GM21723 (cell line): Measurements from ENCODE around the gene PTPRG.
"Not testable (repeated sequence)": the region's sequence is repeated elsewhere in the genome, so short reads cannot be mapped to it uniquely, and the experiment has no call there.

ENCODE experiments used
- ATAC-seq: cut with Tn5 transposase; IDR thresholded peaks from one replicate; pipeline ENCODE4 v1.9.1; 2021; ENCODE audit warnings: mild to moderate bottlenecking, moderate library complexity; ENCODE audit not compliant: unreplicated experiment

Gene PTPRG

DNA sequence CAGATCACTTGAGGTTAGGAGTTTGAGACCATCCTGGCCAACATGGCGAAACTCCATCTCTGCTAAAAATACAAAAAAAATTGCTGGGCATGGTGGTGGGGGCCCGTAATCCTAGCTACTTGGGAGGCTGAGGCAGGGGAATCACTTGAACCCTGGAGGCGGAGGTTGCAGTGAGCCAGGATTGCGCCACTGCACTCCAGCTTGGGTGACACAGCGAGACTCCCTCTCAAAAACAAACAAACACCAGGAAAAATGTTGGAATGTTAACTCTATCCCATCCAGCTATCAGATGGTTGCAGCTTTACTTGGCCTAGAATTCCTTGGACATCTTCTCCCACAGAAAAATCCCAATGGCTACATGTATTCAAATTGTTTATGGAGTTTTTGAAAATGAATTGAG, 254.9 kb downstream of the PTPRG start:
- not testable (repeated sequence) for ATAC-seq

DNA sequence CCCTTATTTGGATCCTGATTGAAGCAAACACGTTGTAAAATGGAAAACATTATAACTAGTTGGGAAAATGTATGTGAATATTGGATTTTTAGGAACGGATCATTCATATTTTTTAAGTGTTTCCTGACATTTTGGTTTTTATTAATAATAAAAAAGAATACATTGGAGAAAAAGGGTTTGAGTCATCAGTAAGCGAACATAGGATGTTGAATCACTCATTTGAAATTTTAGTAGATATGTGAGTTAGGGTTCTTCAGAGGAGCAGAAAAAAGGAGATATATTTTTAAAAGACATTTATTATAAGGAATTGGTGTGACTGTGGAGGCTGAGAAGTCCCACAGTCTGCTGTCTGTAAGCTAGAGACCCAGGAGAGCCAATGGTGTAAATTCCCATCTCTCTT, 258.5 kb downstream of the PTPRG start:
- no peak for ATAC-seq

DNA sequence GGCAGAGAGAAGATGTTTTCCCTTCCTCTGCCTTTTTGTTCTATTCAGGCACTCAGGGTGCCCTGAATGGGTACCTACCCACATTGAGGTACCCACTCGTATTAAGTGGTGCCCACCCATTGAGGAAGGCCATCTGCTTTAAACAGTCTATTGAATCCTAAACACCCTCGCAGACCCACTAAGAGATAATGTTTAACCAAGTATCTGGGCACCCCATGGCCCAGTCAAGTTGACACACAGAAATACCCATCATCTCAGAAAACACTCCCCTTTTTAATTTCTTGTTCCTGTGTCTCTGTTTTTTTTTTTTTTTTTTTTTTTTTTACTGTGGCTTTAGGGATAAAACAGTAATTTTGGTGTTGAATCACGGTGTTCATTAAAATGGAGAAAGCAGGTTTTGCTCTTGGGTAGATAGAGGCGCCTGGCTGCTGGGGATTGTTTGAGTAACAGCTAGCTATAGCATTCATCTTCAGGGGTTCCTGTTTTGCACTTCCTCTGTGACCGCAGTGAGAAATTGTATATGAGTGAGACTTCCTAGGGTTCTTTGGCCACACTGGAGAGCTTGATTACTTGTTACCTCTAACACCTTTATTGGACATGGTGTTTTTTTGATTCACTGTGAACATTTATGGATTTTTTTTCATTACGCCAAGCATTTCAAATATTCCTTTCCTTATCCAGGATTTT, 259.1 kb downstream of the PTPRG start:
- no peak for ATAC-seq

DNA sequence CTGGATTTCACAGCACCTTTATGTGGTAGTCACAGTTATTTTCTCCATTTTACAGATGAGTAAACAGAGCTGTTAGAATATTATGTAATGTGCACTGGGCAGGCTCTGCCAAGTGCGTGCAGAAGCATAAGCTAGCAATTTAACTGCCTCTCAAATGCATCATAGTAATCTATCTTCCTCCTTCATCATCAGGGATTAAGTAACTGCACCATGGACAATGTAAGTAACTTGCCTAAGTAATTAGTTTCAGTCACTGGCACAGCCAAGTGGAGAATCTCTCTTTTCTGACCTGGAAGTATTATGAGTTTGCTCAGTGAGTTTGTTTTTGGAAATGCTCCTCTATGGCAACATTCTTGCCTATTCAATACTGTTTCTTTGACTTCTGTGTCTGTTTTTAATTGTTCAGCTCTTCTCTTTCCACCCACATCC, 260.5 kb downstream of the PTPRG start:
- ATAC-seq, result no peak

DNA sequence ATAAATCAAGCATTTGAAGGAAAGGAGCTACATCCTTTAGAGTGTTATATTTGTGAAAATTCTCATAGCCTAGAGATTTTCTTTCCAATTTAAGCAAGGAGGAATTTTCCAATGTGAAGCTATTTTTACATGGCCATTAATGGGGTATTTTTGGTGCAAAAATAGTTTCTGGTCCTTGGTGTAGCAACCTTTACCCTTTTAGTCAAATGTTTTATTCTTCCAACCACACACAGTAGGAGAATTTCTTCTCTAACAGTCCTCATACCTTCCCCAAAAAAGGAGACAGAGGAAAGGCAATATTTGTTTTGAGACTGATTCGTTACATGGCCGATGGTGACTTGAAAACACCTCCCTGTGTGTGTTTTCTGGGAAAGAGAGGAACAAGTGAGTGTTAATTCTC, 261.2 kb downstream of the PTPRG start:
- ATAC-seq, result no peak

DNA sequence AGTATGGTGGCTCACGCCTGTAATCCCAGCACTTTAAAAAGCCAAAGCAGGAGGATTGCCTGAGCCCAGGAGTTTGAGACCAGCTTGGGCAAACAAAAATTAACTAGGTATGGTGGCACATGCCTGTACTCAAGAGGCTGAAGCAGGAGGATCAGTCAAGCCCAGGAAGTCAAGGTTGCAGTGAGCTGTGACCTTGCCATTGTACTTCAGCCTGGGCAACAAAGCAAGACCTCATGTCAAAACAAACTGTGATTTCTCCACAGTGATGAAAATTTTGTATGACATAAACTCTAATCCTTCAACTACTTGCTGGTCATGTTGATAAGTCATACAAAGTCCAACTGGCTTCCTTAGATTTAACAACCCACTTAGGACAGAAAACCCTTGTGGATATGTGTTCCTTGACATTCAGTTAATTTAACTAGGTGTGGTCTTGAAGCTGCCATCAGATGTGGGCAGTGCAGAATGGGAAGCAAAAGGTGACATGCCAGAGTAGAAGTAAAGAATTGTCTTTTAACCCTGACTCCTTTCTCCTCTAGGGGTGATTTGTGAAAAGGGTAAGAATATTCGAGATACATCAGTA, 263.3 kb downstream of the PTPRG start:
- no peak for ATAC-seq

DNA sequence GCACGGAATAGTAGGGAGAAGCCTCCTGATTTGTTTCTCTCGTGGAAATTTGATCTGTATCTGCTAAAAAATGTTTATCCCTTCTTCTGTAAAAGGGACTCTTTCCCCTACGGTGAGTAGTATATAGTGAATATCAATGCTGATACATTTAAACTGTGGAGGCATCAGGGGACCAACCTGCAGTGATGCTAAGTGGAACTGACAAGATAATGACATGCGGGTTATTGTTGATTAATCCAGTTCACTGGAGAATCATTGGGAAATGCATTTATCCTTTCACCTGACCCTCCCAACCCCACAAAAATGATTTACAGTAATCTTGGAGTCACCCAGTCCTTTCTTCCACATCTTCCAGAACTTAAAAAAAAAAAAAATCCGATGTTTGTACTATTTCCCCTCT, 264.8 kb downstream of the PTPRG start:
- ATAC-seq, result no peak

DNA sequence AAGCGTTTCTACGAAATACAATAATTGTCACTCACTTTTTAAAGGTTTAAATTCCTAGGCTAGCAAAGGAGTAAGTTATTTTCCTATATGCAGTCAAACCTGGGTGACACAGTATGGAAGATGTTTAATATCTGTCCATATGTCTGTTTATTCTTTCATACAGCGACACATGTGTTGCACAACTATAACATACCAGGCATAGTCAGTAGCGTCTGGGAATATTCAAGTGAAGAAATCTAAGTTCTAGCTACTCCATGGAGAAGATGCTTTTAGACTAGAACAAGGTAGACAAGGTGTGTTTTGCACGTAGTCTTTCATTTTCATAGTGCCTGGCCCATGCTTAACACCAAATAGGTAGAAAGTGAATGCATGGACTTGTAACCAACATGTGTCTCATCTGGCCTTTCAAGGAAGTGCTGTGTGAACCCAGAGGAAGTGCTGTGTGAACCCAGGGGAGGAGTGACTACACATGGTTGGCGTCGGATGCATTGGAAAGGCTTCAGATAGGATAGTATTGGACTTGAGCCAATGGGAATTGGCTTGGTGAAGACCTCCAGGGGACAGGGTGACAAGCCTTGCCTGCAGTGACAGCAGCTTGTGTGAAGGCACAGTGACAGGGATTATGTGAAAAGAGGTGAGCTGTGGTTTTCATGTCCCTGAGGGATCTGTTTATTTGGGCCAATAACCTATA, 267.0 kb downstream of the PTPRG start:
- no peak for ATAC-seq

DNA sequence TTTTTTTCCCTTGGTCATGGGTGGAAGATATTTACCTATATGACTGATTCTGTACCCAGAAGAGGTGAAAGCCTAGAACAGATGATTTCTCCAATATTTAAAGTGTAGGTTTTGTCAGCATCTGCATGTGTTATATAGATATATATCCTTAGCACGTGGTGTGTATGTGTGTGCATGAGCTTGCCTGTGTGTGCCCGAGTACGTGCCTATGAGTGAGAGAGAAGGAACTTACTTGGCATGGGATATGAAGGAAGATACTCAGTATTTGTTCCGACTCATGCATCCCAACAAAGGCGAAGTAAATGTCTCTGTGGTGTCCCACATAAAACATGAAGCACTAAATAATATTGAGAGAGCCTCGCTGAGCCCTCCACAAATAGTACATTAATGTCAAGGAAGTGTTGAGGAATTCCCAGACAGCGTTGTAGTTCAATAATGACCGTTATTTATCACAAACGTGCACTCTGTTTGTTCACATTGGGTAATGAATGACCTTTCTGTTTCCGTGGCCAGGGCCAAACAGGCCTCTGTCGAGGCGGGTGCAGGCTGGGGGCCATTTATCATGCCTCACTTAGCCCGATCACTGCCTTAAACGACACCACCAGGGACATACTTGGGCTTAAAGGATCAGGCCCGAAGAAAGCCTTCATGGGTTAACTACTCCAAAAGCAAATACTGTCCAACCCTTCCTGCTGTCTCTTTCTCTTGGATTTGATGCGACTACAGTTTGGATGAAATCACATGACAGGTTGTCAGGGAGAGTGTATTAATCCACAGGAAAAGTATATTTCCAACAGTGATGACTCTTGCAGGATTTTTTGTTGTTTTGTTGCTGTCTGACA, 267.7 kb downstream of the PTPRG start:
- no peak for ATAC-seq

DNA sequence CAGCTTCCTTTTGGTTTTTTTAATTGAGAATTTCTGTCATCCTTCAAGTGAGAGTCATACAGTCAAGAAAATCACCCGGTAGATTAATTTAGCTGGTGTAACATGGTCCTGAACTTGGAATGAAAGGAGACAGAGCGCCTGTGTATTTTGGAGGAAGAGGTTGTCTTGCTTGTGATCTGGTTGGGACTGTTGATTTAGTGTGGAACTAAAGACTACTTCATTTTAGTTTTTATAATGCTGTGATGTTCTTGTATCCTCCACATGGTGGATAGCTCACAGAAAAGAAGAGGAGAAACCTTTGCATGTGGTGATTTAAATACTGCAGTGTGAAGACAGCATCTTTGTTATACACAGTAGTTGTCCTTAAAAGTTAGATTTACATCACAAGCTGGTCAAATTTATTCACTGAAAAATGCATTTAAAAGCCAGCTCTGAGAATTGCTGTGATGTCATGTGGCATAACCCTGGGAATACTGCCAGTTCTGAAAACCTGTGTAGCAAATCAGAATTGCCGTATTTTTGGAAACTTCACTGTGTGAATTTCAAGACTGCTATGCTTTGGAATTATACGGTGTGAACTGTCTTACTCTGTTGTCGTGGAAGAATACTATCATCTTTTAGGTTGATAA, 268.5 kb downstream of the PTPRG start:
- no peak for ATAC-seq

DNA sequence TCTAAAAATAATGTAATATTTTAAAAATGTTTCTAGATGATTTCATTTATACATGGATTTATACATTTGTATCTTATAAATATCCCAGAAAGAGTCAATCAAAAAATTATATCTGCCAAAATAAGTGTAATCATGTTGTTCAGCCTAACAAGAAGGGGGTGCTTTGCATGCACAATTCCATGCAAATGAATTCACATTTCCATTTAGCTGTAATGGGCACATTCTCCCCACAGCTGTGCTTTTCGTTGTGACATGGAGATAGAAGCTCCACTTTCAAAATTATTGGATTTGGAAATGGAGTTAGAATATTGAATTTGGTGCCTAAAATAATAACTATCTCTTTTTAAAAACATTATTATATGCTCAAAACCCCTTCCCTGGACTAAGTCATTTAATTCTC, 270.6 kb downstream of the PTPRG start:
- no peak for ATAC-seq

DNA sequence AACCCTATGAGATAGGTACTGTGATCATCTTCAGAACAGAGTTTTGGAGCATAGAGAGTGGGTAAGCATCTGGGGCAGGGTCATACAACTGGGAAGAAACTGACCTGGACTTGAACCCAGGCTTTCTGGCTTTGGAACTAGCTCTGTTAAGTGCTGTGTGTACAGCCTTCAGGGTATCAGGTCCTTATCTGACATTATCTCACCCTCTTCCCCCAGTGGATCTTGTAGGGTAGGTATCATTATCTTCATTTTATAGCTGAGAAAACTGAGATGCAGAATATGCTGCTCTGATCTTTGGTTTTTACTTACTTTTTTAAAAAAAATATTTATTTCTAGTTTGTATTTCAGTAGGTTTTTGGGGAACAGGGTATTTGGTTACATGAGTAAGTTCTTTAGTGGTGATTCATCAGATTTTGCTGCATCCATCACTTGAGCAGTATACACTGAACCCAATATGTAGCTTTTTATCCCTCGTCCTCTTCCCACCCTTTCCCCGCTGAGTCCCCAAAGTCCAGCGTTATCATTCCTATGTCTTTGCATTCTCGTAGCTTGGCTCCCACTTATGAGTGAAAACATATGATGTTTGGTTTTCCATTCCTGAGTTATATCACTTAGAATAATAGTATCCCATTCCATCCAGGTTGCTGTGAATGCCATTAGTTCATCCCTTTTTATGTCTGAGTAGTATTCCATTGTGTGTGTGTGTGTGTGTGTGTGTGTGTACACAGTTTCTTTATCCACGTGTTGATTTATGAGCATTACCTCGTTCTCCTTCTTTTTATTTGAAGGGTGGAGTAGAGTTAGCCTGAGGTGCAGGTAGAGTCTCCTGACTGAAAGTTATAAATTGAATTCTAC, 271.2 kb downstream of the PTPRG start:
- no peak for ATAC-seq

DNA sequence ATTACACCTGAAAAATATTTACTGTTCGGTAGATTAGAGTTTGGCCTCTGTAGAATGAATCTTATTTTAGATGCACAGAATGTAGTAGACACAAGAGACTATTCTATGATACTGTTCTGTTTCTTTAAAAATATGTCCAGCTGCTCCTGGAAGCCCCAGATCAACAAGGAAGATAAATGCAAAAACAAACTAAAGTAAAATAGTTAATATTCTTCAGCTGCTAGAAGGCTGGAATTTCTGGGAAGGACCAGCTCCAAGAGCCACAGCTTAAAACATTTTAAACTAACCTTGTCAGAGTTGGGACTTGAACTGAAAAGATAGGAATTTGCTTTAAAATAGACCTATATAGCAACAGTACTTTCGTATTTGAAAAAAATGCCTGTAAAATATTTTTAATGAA, 277.9 kb downstream of the PTPRG start:
- no peak for ATAC-seq

DNA sequence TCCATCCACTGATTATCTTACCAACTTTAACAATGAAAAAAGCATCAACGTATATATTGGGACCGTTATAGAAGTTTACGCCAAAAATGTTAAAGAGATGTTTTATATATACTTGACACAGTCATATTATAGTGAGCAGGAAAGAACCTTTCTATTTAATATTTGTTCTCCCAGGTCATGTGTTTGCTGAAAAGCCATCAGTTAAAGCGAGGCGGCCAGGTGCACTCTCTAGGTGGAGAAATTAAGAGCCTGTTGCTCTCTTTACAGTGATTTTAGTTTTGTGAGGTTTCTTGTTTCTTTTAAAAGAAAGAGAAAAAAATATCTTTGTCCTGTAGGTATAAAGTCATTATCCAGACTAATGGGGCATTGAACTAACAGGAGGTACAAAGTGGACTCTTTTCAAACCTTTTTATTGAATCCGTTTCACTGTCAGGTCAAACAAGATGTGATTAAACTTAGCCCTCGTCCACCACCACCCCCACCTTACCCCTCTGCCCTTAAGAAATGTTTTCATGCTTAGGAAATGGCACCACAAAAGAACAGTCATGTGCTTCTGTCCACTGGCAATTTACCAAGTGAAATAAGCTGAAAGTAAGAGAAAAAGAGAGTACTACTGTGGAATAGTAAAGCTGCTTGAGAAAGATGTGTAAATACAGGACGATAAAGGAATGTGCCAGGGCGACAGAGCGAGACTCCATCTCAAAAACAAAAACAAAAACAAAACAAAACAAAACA, 279.9 kb downstream of the PTPRG start:
- ATAC-seq, result no peak

DNA sequence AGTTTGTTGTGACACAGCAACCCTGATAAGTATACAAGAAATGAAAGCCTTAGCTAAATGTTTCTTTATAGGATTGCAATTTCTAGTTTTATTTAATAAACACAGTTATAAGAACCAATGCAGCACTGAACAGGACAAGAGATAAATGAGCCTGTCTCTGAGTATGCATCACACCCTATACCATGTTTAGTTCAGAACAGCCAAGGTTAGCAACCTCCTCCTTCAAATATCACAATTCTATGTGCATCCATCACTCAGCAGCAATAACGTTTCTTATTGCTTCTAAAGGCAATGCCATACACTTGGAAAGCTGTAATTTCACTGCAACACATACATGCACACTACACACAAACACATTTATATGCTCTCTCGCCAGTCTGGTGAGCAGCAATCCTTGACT, 280.6 kb downstream of the PTPRG start:
- no peak for ATAC-seq

DNA sequence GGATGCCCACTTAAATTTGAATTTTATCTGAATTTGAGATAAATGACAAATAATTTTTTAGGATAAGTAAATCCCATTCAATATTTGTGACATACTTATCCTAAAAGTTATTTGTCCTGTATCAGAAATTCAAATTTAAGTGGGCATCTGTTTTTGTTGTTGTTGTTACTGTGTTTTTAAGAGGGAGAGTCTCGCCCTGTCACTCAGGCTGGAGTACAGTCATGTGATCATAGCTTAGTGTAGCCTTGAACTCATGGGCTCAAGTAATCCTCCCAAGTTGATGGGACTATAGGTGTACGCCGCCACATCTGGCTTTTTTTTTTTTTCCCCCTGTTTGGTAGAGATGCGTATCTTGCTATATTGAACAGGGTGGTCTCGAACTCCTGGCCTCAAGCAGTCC, 283.0 kb downstream of the PTPRG start:
- no peak for ATAC-seq

DNA sequence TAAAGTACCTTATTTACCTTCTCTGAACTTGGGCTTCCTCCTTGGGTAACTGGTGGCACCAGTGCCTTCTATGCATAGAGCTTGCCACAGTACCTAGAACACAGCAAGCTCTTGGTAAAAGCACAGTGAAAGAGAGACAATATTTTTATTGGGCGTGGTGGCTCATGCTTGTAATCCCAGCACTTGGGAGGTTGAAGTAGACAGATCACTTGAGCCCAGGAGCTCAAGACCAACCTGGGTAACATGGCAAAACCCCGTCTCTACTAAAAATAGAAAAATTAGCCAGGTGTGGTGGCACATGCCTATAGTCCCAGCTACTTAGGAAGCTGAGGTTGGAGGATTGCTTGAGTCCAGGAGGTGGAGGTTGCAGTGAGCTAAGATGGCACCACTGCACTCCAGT, 285.1 kb downstream of the PTPRG start:
- no peak for ATAC-seq

DNA sequence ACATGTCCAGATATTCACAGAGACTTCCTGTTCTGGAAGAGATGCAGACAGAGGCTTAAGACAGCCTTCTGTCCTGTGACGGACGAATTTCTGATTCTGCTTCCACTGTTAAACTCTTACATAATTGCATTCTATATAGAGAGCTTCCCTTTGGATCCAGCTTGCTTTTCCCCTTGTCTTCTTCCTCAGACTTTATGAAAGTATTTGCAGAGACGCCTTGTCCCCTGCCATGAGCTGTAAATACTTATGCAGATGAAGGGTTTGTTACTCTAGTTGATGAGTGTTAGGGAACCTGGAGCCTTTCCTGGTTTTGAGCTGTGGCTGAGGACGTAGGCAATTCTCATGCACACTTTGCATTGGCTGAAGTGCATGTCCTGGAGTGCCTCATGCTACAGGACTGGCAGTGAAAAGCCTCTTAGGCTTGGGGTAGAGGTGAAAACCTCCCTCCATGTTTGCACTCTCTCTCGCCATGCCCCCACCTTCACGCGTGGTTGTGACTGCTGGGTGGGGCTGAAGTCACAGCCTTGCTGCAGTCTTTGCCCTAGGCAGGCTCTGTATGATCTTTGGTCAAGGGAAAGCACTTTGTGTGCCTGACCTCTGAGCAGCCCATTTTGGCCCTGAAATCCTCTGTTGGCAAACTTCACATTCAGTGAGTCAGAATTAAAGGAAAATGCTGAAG, 286.6 kb downstream of the PTPRG start:
- no peak for ATAC-seq

DNA sequence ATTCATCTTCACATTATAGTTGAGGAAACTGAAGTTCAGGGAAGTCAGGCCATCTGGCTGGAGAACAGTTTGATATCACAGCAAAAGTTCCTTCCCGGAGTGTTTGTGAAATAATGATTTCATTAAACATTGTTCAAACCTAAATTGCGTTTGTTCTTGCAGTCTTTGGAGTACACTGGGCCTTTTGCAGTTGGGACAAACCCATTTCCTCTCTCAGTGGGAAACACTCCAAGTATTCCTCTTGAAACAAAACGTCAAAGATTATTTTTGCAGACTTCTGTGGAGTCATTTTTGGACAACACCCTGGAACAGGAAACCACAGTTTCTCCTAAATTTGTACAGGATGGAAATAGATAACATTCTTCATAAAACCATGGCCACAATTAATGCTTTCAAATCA, 287.5 kb downstream of the PTPRG start:
- ATAC-seq, result no peak
